Ishikawa (cell line): ENCODE data around the gene CLTA.
A peak's percentile ranks its signal among the peaks of the same experiment; 100 is the strongest.

Experiments
- CEBPB ChIP-seq: IDR thresholded peaks from 2 replicates; pipeline ENCODE4 v1.6.1; 2012
- CREB1 ChIP-seq: IDR thresholded peaks from 2 replicates; pipeline ENCODE4 v1.6.1; 2012; ENCODE audit warnings: low read depth
- EGR1 ChIP-seq: IDR thresholded peaks from 2 replicates; pipeline ENCODE4 v1.6.1; 2012
- EP300 ChIP-seq: IDR thresholded peaks from 2 replicates; pipeline ENCODE4 v1.6.1; 2012; ENCODE audit warnings: borderline replicate concordance
- FOXM1 ChIP-seq: IDR thresholded peaks from 2 replicates; pipeline ENCODE4 v1.6.1; 2012; ENCODE audit warnings: low read depth, borderline replicate concordance
- MAX ChIP-seq: IDR thresholded peaks from 2 replicates; pipeline ENCODE4 v1.6.1; 2012
- NFIC ChIP-seq: IDR thresholded peaks from 2 replicates; pipeline ENCODE4 v1.6.1; 2012
- RAD21 ChIP-seq: IDR thresholded peaks from 2 replicates; pipeline ENCODE4 v1.6.1; 2012; ENCODE audit warnings: low read depth
- REST ChIP-seq: IDR thresholded peaks from 2 replicates; pipeline ENCODE4 v1.6.1; 2012; ENCODE audit warnings: low read depth, mild to moderate bottlenecking
- TAF1 ChIP-seq: IDR thresholded peaks from 2 replicates; pipeline ENCODE4 v1.6.1; 2012; ENCODE audit warnings: low read depth, mild to moderate bottlenecking
- TCF12 ChIP-seq: IDR thresholded peaks from 2 replicates; pipeline ENCODE4 v1.6.1; 2012; ENCODE audit warnings: low read depth
- TEAD4 ChIP-seq: IDR thresholded peaks from 2 replicates; pipeline ENCODE4 v1.6.1; 2012
- YY1 ChIP-seq: IDR thresholded peaks from 2 replicates; pipeline ENCODE4 v1.6.1; 2012; ENCODE audit warnings: low read depth
- ZBTB7A ChIP-seq: IDR thresholded peaks from 2 replicates; pipeline ENCODE4 v1.6.1; 2012; ENCODE audit warnings: low read depth
- TF ChIP-seq, protein P1 (sequence below): IDR thresholded peaks from 2 replicates; pipeline ENCODE4 v1.6.1; 2012

Gene CLTA

GRCh38 chr9:36213387-36213786 is 22.7 kb downstream of the CLTA start:
- TF ChIP-seq TEAD4 = no peak
- TF ChIP-seq TAF1 = no peak
- TF ChIP-seq REST = no peak
- no peak for TF ChIP-seq CEBPB
- TF ChIP-seq TCF12 = no peak
- TF ChIP-seq YY1 = no peak
- TF ChIP-seq FOXM1 = no peak
- no peak for TF ChIP-seq RAD21
- TF ChIP-seq EGR1 = no peak
- no peak for TF ChIP-seq EP300
- TF ChIP-seq NFIC = no peak
- no peak for TF ChIP-seq MAX
- TF ChIP-seq CREB1 = no peak
- no peak for TF ChIP-seq ZBTB7A

GRCh38 chr9:36213989-36214388 is 23.3 kb downstream of the CLTA start:
- TF ChIP-seq NFIC (0 out of 2 replicates have a peak, but pooled peaks have one; percentile 26), TAF1 (no peak)

- no peak for TF ChIP-seq TCF12
- TF ChIP-seq, protein P1, sequence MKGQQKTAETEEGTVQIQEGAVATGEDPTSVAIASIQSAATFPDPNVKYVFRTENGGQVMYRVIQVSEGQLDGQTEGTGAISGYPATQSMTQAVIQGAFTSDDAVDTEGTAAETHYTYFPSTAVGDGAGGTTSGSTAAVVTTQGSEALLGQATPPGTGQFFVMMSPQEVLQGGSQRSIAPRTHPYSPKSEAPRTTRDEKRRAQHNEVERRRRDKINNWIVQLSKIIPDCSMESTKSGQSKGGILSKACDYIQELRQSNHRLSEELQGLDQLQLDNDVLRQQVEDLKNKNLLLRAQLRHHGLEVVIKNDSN = no peak
- TF ChIP-seq ZBTB7A = no peak
- no peak for TF ChIP-seq EP300
- TF ChIP-seq CEBPB = no peak
- no peak for TF ChIP-seq CREB1
- no peak for TF ChIP-seq EGR1
- no peak for TF ChIP-seq YY1
- no peak for TF ChIP-seq REST
- no peak for TF ChIP-seq TAF1
These were observed 23.9 kb downstream of the CLTA start for GRCh38 chr9:36214571-36214970.

- TF ChIP-seq, protein P1 = peak; percentile 33; the same call in 1 of the 2 replicates
- TF ChIP-seq MAX = no peak
These were observed 26.7 kb downstream of the CLTA start for GRCh38 chr9:36217256-36217968.

- no peak for TF ChIP-seq CEBPB
These were observed 27.3 kb downstream of the CLTA start for GRCh38 chr9:36218011-36218410.

GRCh38 chr9:36218411-36218901 is 27.7 kb downstream of the CLTA start:
- TF ChIP-seq REST (no peak), TAF1 (no peak), ZBTB7A (no peak), YY1 (no peak)
- TF ChIP-seq, protein P1 = no peak
